ENCODE data around the gene CHMP2B. TPM values are rescaled to one million over a fixed set of nuclear protein-coding genes. Genes with fewer than 3 reads are reported as not detected.
A peak's percentile ranks its signal among the peaks of the same experiment; 100 is the strongest.
"Not testable (repeated sequence)": the region's sequence is repeated elsewhere in the genome, so short reads cannot be mapped to it uniquely, and the experiment has no call there.

Gene CHMP2B
- total RNA-seq, 1 donor from 2014 or later = 34.9 TPM

GRCh38 chr3:87298111-87298718, 71.1 kb downstream of the CHMP2B start:
- Mint-ChIP-seq H3K27ac (no peak overlapping the region), H3K4me1 (ENCODE audit: low read depth) (no peaks in the 10 kb centered on the region), H3K36me3 (ENCODE audit: insufficient read depth) (no peaks in the 10 kb centered on the region), H3K27me3 (no peaks in the 10 kb centered on the region), H3K9me3 (ENCODE audit: low read depth) (no peaks in the 10 kb centered on the region), H3K4me3 (ENCODE audit: low read depth) (no peak overlapping the region)
- DNase-seq (ENCODE audit: low spot score, unreplicated experiment) = no peak
- peak; percentile 85 for TF ChIP-seq CTCF (IDR thresholded peaks at IDR 0.05; ENCODE audit: unreplicated experiment)

GRCh38 chr3:87305031-87305430, 77.9 kb downstream of the CHMP2B start:
- not testable (repeated sequence) for H3K4me3 Mint-ChIP-seq (ENCODE audit: low read depth); H3K27ac Mint-ChIP-seq; H3K9me3 Mint-ChIP-seq (ENCODE audit: low read depth); H3K4me1 Mint-ChIP-seq (ENCODE audit: low read depth); H3K27me3 Mint-ChIP-seq; H3K36me3 Mint-ChIP-seq (ENCODE audit: insufficient read depth); DNase-seq (ENCODE audit: low spot score, unreplicated experiment)

Small RNA genes lying within 50 kb of the gene (microRNA-seq; reads per million reads assigned to microRNA genes)
- gene MIR4795 (ENCODE audit: borderline number of aligned reads, unreplicated experiment) = not detected

Other genes starting within 250 kb of the CHMP2B start
- 1.9 and 2.0 TPM in 2 replicates for gene VGLL3, start 236.2 kb upstream of the CHMP2B start, total RNA-seq
- gene POU1F1, start 49.3 kb downstream of the CHMP2B start, total RNA-seq = not detected in 2 replicates